AG08396 (cell line): ENCODE data around the gene ERFL.
"Not testable (repeated sequence)": the region's sequence is repeated elsewhere in the genome, so short reads cannot be mapped to it uniquely, and the experiment has no call there.

Source experiments
- DNase-seq: peaks from one replicate; pipeline ENCODE4 v3.0.0; 2012; ENCODE audit warnings: low spot score, mixed read lengths

ERFL gene

DNA sequence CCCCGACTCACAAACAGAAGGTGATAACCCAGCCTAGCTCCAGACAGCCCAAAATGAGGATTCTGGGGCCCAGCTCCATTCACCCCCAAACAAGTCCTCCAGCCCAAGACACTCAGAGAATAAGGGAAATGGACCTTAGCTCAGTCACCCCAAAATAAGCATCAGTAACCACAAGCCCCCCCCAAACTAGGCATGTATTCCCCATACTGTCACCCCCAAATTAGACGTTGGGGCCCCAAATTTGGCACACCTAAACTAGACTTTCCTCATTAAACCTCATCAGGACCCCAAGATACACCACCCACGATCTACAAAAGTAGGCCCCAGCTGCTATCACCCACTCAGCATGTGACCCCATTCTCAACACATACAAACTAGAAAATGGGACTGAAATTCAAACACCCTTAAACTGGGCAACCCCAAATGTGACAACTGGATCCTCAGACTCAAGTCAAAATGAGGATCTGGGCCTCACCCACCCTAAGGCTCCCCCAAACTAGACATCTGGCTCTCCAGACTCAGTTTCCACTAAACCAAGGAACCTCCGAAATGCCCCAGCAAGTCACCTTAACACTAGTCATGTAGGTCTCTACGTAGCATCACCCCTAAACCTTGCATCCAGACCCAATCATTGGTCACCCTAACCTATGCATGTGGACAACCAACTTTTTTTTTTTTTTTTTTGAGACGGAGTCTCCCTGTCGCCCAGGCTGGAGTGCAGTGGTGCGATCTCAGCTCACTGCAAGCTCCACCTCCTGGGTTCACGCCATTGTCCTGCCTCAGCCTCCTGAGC is 13.4 kb upstream of the ERFL start:
- DNase-seq = no peak

GRCh38 chr19:41940731-41941409 is 12.6 kb upstream of the ERFL start:
- no peak for DNase-seq

GRCh38 chr19:41939861-41940730 is 11.8 kb upstream of the ERFL start:
- no peak for DNase-seq

GRCh38 chr19:41939209-41939608 is 11.0 kb upstream of the ERFL start:
- DNase-seq = not testable (repeated sequence)

- no peak for DNase-seq
These were observed 9.5 kb upstream of the ERFL start for GRCh38 chr19:41937525-41938468.

GRCh38 chr19:41936961-41937360 is 8.7 kb upstream of the ERFL start:
- no peak for DNase-seq

DNA sequence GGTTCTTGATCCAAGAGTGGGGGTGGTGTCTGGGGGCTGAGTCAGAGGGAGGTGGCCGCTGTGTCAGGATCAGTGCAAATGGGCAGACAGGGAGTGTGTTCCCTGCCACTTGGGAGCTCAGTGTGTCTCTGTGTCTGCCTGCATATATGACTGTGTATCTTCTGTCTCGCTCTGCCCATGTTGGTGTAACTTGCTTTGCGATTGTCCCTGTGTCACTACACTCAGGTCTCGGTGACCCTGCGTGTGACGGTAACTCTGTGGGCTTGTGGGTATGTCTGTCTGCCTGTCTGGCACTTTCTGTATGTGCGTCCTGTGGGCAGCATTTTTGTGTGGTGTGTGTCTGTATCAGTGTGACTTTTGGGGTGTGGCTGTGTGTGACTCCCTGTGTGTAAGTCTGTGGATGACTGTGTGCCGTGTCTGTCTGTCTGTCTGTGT is 8.2 kb upstream of the ERFL start:
- no peak for DNase-seq

DNA sequence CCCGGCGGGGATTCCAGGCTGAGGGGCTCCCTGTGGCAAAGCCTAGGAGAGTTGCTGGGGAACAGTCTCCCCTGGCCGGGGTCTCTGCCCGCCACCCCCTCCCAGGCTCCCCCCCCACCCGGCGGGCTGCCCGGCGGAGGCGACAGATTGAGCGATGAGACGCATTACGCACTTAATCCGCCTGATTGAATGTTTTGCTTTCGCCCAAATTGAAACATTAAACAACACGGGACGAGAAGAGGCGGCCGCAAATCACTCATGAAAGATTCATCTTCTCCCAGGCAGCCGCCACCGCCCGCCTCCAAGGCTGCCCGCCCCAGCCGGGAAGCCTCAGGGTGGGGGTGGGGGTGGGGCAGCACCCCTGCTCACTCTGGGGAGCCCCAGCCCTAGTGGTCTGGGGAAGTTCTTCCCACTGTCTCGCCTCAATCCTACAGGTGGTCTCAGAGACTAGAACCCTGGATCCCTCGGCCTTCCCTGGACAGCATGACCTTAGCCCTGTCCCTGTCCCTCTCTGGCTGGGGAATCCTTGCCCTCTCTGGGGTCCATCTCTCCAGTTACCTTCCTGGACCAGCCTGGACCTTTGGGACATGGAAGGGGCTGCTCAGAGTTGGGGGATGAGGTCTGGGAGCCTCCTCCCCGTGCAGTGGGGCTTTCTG is 7.6 kb upstream of the ERFL start:
- no peak for DNase-seq

DNA sequence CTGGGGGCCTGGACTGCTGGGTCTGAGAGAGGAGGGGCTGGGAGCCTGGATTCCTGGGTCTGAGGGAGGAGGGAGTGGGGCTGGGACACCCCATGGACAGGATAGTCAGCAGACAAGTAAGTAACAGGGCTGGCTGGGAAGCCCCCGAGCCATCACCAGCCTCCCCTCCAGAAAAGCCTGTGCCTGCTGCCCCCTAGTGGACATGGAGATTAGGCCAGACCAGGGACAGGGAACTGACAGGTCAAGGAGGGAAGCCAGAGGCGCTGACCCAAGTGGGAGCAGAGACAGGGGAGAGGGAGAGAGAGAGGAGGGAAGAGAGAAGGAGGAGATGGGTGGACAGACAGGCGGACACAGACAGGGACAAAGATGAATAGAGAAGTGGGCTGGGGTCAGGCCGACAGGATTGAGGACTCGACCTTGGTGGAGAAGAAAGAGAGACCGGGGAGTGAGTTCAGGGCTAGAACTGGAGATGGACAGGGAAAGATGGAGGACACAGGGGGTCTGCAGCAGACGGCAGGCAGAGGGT is 6.7 kb upstream of the ERFL start:
- DNase-seq = peak; percentile 87

DNA sequence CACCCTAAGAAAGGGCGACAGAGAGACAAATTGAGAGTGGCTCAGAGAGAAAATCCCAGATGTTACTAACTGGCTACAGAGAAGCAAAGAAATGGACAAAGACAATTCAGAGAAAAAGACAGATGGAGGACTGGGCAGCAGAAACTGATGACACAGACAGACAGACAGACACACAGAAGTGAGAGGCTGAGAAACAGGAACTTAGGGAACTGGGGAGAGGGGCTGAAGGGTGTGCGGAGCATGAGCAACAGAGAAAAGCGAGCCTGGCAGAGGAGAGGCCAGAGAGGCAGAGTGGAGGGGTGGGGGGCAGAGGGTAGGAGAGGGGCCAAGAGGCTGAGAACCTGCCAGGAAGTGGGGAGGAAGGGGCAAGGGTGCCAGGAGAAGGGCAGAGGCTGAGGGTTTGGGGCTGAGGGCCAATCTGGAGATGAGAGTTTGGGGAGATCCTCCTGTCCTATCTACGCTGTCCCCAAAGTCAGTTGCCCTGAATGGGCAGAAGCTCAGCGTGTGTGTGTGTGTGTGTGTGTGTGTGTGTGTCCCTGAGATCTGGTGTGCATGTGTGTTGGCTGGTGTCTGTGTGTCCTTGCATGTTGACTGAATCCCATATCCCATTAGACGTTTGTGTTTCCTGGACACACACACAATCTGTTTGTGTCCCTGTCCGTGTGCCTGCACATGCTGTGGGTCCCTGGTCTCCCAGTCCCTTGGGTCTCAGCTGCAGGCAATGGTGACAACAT is 5.6 kb upstream of the ERFL start:
- DNase-seq = no peak

GRCh38 chr19:41932720-41933332 is 4.6 kb upstream of the ERFL start:
- DNase-seq = no peak

GRCh38 chr19:41932259-41932719 is 4.0 kb upstream of the ERFL start:
- no peak for DNase-seq

- no peak for DNase-seq
These were observed 2.8 kb upstream of the ERFL start for GRCh38 chr19:41930926-41931592.

- DNase-seq = no peak
These were observed 2.1 kb upstream of the ERFL start for GRCh38 chr19:41930322-41930722.

- DNase-seq = no peak
These were observed 1.4 kb upstream of the ERFL start for GRCh38 chr19:41929536-41930071.

GRCh38 chr19:41928754-41929535 is 696 bp upstream of the ERFL start:
- DNase-seq = no peak

DNA sequence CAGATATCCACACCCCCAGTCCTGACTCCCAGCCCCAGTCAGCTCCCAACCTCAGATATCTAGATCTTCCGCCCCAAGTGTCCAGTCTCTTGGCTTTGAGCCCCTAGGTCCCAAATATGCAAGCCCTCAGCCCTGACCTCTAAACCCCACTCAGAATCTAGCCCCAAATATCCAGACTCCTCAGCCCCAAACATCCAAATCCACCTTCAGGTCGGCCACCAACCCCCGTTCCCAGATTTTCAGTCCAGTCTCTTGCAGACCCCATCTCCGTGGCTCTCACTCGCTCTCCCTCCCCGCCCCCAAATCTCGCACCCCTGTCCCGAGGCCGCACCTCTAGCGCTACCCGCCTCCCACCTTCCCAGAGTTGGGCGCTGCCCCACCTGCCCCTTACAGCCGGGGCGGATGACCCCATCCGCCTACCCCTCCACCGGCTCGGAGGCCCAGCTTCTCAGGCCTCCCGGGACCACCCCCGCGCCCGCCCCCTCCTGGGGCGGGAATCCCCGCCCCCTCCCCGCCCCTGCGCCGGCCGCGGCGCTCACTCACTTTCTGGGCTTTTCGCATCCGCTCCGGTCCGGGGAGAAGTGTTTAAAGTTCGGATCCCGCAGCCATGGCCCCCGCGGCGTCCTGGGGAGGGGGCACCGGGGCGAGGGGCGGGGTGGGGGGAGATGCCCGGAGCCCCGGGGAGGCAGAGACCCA is 604 bp downstream of the ERFL start:
- no peak for DNase-seq
